NK-92 (cell line): ENCODE results near the gene RNASE1.
"Not testable (repeated sequence)": the region's sequence is repeated elsewhere in the genome, so short reads cannot be mapped to it uniquely, and the experiment has no call there.

Experiments used
- DNase-seq: peaks from one replicate; lab custom pipeline; 2025; ENCODE audit not compliant: unreplicated experiment; lab: John Stamatoyannopoulos, UW

RNASE1 gene

GRCh38 chr14:20774258-20774824, 28.3 kb downstream of the RNASE1 start:
- DNase-seq, result no peak

GRCh38 chr14:20772650-20773049, 30.0 kb downstream of the RNASE1 start:
- no peak for DNase-seq

DNA sequence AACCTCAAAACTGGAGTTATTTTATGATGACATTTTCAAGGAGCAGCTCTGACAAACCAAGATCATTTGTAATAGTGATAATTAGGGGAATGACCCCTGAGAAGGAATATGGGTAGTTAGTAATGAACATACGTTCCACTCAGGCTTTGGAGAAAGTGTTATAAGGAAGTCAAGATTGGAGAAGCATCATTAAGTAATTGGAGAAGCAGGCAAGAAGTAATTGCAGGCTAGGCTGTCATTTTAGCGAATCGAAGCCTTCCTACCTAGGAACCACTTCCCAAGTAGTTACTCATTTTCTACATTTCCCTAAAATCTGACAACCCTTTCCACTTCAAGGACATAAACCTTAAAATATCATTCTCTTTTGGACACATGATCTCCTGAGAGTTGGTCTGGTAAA, 33.2 kb downstream of the RNASE1 start:
- DNase-seq, result no peak

DNA sequence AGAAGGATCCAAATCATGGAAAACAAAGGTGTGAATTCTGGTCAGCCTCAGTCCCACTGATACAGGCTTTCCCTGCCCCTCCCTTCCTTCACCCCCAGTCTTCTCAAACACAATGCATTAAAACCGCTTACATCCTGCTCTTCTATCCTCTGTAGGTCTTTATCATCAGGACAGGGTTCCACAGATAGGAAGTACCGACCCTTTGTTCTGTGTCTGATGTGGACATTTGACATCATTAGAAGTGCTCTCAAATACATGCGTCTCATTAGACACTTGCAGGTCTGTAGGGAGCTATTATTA, 34.1 kb downstream of the RNASE1 start:
- no peak for DNase-seq

- no peak for DNase-seq
Observed at GRCh38 chr14:20760950-20761349, 41.7 kb downstream of the RNASE1 start.

GRCh38 chr14:20759465-20759864, 43.2 kb downstream of the RNASE1 start:
- not testable (repeated sequence) for DNase-seq

DNA sequence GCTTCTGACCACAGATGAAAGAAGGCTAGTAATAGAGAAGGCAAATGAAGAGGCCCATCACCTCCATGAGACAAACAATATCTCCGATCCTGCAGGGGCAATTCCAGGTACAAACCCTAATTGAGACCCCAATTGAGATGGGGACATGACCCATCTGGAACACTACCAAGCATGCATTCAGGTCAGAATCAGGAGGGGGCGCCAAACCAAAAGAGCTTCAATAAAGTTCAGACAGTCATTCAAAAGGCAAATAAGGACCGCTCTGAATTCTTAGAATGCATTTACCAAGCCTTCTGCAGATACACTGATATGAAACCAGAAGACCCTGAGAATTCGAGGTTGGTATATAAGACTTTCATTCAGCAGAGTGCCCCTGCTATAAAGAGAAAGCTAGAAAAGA, 44.7 kb downstream of the RNASE1 start:
- no peak for DNase-seq

- no peak for DNase-seq
Observed at GRCh38 chr14:20755037-20755436, 47.6 kb downstream of the RNASE1 start.

GRCh38 chr14:20754308-20754707, 48.3 kb downstream of the RNASE1 start:
- DNase-seq, result no peak

GRCh38 chr14:20751963-20752562, 50.6 kb downstream of the RNASE1 start:
- no peak for DNase-seq
